Motor neuron (in vitro differentiated cells): ENCODE data around the gene SCYL2. TPM values are rescaled to one million over a fixed set of nuclear protein-coding genes. Genes with fewer than 3 reads are reported as not detected.
A peak's percentile ranks its signal among the peaks of the same experiment; 100 is the strongest.
"Not testable (repeated sequence)": the region's sequence is repeated elsewhere in the genome, so short reads cannot be mapped to it uniquely, and the experiment has no call there.

ENCODE experiments used
- ATAC-seq, 8 experiments: fragments of 200-7000 bp; cut with Tn5 transposase; replicated peaks in 6 of 8; 2 replicates each; pipeline ENCODE4 v1.8.0; 2021; ENCODE audit warnings: mild to moderate bottlenecking in 8 of 8, moderate library complexity in 8 of 8
- H3K27ac ChIP-seq, 2 donors: fragments of 250-450 bp; sonication (Bioruptor Pico); 2 replicates each; pipeline ENCODE4 v1.9.0; 2021; ENCODE audit warnings: antibody characterized with exemption in 2 of 2, mild to moderate bottlenecking in 2 of 2, moderate library complexity in 1 of 2
- H3K4me1 ChIP-seq, 2 donors: fragments of 250-450 bp; sonication (Bioruptor Pico); replicated peaks in 1 of 2; 2 replicates each; pipeline ENCODE4 v1.6.1; 2021; ENCODE audit warnings: antibody characterized with exemption in 2 of 2, mild to moderate bottlenecking in 2 of 2, moderate library complexity in 1 of 2
- H3K4me3 ChIP-seq, 5 donors: fragments of 250-450 bp; sonication (Bioruptor Pico); 2 replicates each; pipeline ENCODE4 v1.9.0; 2021; ENCODE audit warnings: antibody characterized with exemption in 5 of 5, mild to moderate bottlenecking in 5 of 5, moderate library complexity in 4 of 5
- WGBS, 10 experiments: fragments of 450-650 bp; shearing (Covaris generic); methylation state at CpG; one replicate each; pipeline ENCODE4 v1.0.0; 2022; 5-methylcytosine and 5-hydroxymethylcytosine counted together
- in situ Hi-C, 9 experiments: fragments of 400-800 bp; cut with MboI; loops; one replicate each; pipeline ENCODE4 v1.15.0; 2021; ENCODE audit warnings: low sequenced_read_pairs in 9 of 9, low pct_unique_long_range_greater_than_20kb in 2 of 9; ENCODE audit not compliant: unreplicated experiment in 9 of 9
- total RNA-seq, 8 experiments: library from RNA; unstranded; fragments of 300-600 nt; gene quantifications; 2 replicates each; pipeline versions ENCODE4 v1.2.3 to v1.2.4, GENCODE V29; 2022

SCYL2 gene
- 10 to 100 TPM; 29.2 to 69.2 (median 43.2) TPM for total RNA-seq

GRCh38 chr12:100266835-100267602 lies at the start of gene SCYL2, which contains the start of gene DEPDC4:
Gene SCYL2, plus strand, starts transcription at chr12:100267177. Its CDS starts 15,794 bp downstream, at chr12:100282971.
Gene DEPDC4, minus strand, starts transcription at chr12:100267079. Its CDS starts 3 bp downstream, at chr12:100267076.
- H3K27ac ChIP-seq: peak within 1 kb of the TSS; percentile 76 to 88
- in situ Hi-C loops: no loop called here
- 0 to 1% (median 0%) methylated on average over 1 to 18 of the region's 62 CpGs; no CpG with 5 or more reads in 4 of the 10 experiments for WGBS, 10 experiments
- H3K4me3 ChIP-seq: peak within 1 kb of the TSS; percentile 53 to 88 (median 72)
- ATAC-seq: peak; percentile 72 to 92 (median 87)
- H3K4me1 ChIP-seq: peaks cover 0 to 22% of the 10 kb centered on the region in 2 donors

GRCh38 chr12:100219328-100220109 lies 47.5 kb upstream of the SCYL2 start:
- H3K4me1 ChIP-seq: no peaks in the 10 kb centered on the region
- in situ Hi-C loops: no loop called here
- 63 to 98% (median 86%) methylated on average over 2 to 5 of the region's 5 CpGs; no CpG with 5 or more reads in 1 of the 10 experiments for WGBS, 10 experiments
- no peak for ATAC-seq
- H3K4me3 ChIP-seq: no peak overlapping the region
- H3K27ac ChIP-seq: no peak overlapping the region

DNA sequence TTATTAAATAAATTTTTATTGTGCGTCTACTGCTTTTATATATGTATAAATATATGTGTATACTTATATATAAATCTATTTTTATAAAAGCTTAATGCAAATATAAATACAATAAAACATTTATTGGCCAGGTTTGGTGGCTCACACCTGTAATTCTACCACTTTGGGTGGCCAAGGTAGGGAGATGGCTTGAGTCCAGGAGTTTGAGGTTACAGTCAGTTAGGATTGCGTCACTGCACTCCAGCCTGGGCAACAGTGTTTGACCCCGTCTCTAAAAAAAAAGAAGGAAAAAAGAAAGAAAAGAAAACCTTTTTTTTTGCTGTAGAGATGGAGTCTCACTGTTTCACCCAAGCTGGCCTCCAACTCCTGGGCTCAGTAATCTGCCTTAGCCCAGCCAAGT lies 45.5 kb upstream of the SCYL2 start:
- no peak overlapping the region for H3K4me3 ChIP-seq
- in situ Hi-C loops: no loop called here
- H3K4me1 ChIP-seq: no peaks in the 10 kb centered on the region
- H3K27ac ChIP-seq: no peak overlapping the region
- no peak for ATAC-seq
- WGBS, 10 experiments: 72 to 100% (median 91%) methylated on average over 2 to 3 of the region's 3 CpGs

DNA sequence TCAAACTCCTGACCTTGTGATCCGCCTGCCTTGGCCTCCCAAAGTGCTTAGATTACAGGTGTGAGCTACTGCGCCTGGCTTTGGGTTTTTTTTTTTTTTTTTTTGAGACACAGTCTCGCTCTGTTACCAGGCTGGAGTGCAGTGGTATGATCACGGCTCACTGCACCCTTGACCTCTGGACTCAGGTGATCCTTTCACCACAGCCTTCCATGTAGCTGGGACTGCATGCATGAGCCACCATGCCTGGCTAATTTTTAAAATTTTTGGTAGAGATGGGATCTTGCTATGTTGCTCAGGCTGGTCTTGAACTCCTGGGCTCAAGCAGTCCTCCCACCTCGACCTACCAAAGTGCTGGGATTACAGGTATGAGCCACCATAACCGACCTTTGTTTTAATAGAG lies 44.8 kb upstream of the SCYL2 start:
- H3K27ac ChIP-seq, in situ Hi-C loops, H3K4me3 ChIP-seq, ATAC-seq, H3K4me1 ChIP-seq: not testable (repeated sequence)
- 70 to 100% (median 93%) methylated on average over 1 to 5 of the region's 6 CpGs; no CpG with 5 or more reads in 2 of the 10 experiments for WGBS, 10 experiments

GRCh38 chr12:100225491-100225890 lies 41.5 kb upstream of the SCYL2 start:
- in situ Hi-C loops: loop anchor here in 1 of 9 experiments (25.0 kb wide), 1 partner anchor 112 kb away; no protein-coding TSS in a partner anchor
- ATAC-seq: no peak
- H3K4me3 ChIP-seq: no peak overlapping the region
- H3K4me1 ChIP-seq: no peaks in the 10 kb centered on the region
- H3K27ac ChIP-seq: no peak overlapping the region

GRCh38 chr12:100229036-100229635 lies 37.8 kb upstream of the SCYL2 start:
- in situ Hi-C loops: loop anchor here in 1 of 9 experiments (25.0 kb wide), 1 partner anchor 108 kb away; no protein-coding TSS in a partner anchor
- Histone ChIP-seq H3K4me1 (peaks cover 0 to 3% of the 10 kb centered on the region in 2 donors), H3K27ac (no peak overlapping the region), H3K4me3 (no peak overlapping the region)
- 93 to 100% (median 100%) methylated on average over 1 to 5 of the region's 5 CpGs; no CpG with 5 or more reads in 2 of the 10 experiments for WGBS, 10 experiments
- ATAC-seq: peak in 1 of 8 experiments; percentile 24

DNA sequence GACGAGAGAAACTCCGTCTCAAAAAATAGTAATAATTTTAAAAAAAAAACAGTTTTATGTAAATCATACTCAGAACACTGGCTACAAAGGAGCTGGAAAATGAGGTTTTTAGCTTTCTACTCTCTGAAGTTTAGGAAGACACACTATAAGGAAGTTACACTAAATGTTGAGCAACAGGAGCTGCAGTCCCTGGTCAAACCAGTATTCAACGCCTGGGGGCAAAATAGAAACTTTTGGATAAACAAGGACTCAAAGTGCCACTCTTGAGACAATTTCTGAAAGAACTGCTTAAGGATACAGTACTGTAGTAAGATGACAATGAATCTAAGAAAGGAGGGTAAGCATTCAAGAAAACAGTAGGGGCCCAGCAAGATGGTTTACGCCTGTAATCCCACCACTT lies 37.1 kb upstream of the SCYL2 start:
- H3K4me3 ChIP-seq: no peak overlapping the region
- ATAC-seq: no peak
- 67 to 100% (median 89%) methylated on average over 1 to 4 of the region's 4 CpGs; no CpG with 5 or more reads in 2 of the 10 experiments for WGBS, 10 experiments

GRCh38 chr12:100231873-100232272 lies 35.1 kb upstream of the SCYL2 start:
- not testable (repeated sequence) for H3K4me3 ChIP-seq, H3K4me1 ChIP-seq, H3K27ac ChIP-seq
- ATAC-seq: peak in 1 of 8 experiments; percentile 40
- 0 to 100% (median 98%) methylated on average over 1 to 3 of the region's 3 CpGs; no CpG with 5 or more reads in 2 of the 10 experiments for WGBS, 10 experiments
- in situ Hi-C loops: loop anchor here in 1 of 9 experiments (10.0 to 25.0 kb wide), 2 partner anchors 105 to 333 kb away; no protein-coding TSS in a partner anchor

More for the DNA sequence above, 37.1 kb upstream of the SCYL2 start:
- Histone ChIP-seq H3K4me1 (peaks cover 0 to 9% of the 10 kb centered on the region in 2 donors), H3K27ac (no peak overlapping the region)
- in situ Hi-C loops: loop anchor here in 1 of 9 experiments (10.0 to 25.0 kb wide), 2 partner anchors 107 to 335 kb away; no protein-coding TSS in a partner anchor

GRCh38 chr12:100234166-100234565 lies 32.8 kb upstream of the SCYL2 start:
- in situ Hi-C loops: loop anchor here in 1 of 9 experiments (10.0 to 25.0 kb wide), 2 partner anchors 103 to 331 kb away; no protein-coding TSS in a partner anchor
- WGBS, 10 experiments: 0 to 78% (median 45%) methylated on average over 1 to 3 of the region's 3 CpGs; no CpG with 5 or more reads in 3 of the 10 experiments
- ATAC-seq: peak in 3 of 8 experiments; percentile 14 to 65 (median 57)
- Histone ChIP-seq H3K27ac (no peak overlapping the region), H3K4me3 (no peak overlapping the region), H3K4me1 (peaks cover 0 to 9% of the 10 kb centered on the region in 2 donors)

GRCh38 chr12:100234591-100235304 lies 32.2 kb upstream of the SCYL2 start:
- in situ Hi-C loops: loop anchor here in 1 of 9 experiments (10.0 to 25.0 kb wide), 2 partner anchors 103 to 330 kb away; no protein-coding TSS in a partner anchor
- H3K4me1 ChIP-seq: peaks cover 0 to 9% of the 10 kb centered on the region in 2 donors

GRCh38 chr12:100238801-100239200 lies 28.2 kb upstream of the SCYL2 start:
- no peak overlapping the region for H3K27ac ChIP-seq
- WGBS, 10 experiments: 80 to 100% (median 97%) methylated on average over 1 to 3 of the region's 3 CpGs; no CpG with 5 or more reads in 3 of the 10 experiments
- H3K4me3 ChIP-seq: no peak overlapping the region
- H3K4me1 ChIP-seq: peaks cover 0 to 9% of the 10 kb centered on the region in 2 donors
- in situ Hi-C loops: loop anchor here in 1 of 9 experiments (10.0 to 25.0 kb wide), 2 partner anchors 98 to 326 kb away; no protein-coding TSS in a partner anchor
- ATAC-seq: no peak

More at GRCh38 chr12:100234591-100235304, 32.2 kb upstream of the SCYL2 start:
- Histone ChIP-seq H3K4me3 (no peak overlapping the region), H3K27ac (no peak overlapping the region)
- WGBS, 10 experiments: 20 to 81% (median 47%) methylated on average over 4 to 7 of the region's 7 CpGs
- peak in 5 of 8 experiments; percentile 32 to 77 (median 69) for ATAC-seq
